ENCODE results near the gene MXD4. TPM values are rescaled to one million over a fixed set of nuclear protein-coding genes. Genes with fewer than 3 reads are reported as not detected.

MXD4 gene
- polyA plus RNA-seq, 1 of the 3 experiments (the other 2 are of a cell fraction), result 38.6 TPM

DNA sequence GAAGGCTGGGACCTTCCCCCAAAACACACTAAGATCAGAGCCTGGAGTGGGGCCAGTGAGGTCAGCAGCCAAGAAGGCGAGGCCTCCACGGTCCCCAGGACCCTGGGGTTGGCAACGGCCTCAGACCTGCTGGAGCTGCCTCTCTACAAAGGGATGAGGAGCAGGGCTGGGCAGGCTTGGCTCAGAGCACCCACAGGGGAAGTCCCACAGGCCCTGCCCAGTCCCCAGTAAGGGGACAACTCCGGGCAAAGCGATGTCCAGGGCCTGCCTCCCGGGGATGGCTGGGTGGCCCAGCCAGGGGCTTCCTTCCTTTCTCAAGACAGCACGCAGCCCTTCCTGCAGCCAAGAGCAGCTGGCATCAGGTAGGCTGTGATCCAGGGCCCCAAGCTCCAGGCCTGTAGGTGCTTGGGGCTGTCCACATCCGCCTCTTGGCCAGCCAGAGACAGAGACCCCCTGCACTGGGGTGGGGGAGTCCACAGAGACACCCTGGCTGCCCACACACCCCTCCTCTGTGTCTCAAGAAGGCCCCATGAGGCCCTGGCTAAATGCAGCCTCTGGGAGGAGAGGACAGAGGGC, 5.7 kb downstream of the MXD4 start:
- Histone ChIP-seq H3F3A (replicated peaks; ENCODE audit: insufficient read depth) (no peaks in the 10 kb centered on the region), H3K4me3 (ENCODE audit: low read depth in 2 of 2, low read length in 1 of 2) (no peak overlapping the region), H4K20me1 (ENCODE audit: insufficient read depth) (peaks cover 78% of the 10 kb centered on the region), H3K27ac (ENCODE audit: low read depth in 2 of 2, low read length in 1 of 2) (no peak overlapping the region; a peak in 1 of 4 replicates), H3K4me1 (ENCODE audit: control insufficient read depth in 1 of 2, insufficient read depth in 2 of 2, low read depth in 1 of 2, low read length in 1 of 2) (peaks cover 5 to 54% of the 10 kb centered on the region in 2 experiments; a peak in 2 of 4 replicates), H3K79me2 (ENCODE audit: insufficient read depth) (peaks cover 46% of the 10 kb centered on the region), H3K27me3 (ENCODE audit: insufficient read depth) (no peaks in the 10 kb centered on the region), H3K9ac (no peak overlapping the region), H3K4me2 (no peak overlapping the region), H3K9me2 (no peaks in the 10 kb centered on the region), H3K36me3 (replicated peaks in 1 of 2; ENCODE audit: control insufficient read depth in 1 of 2, insufficient read depth in 2 of 2, low read length in 1 of 2) (peaks cover 0 to 54% of the 10 kb centered on the region in 2 experiments), H3K9me3 (no peaks in the 10 kb centered on the region), H2AFZ (ENCODE audit: low read depth) (no peak overlapping the region)
- TF ChIP-seq MXI1 (IDR thresholded peaks at IDR 0.05; ENCODE audit: low read depth, low read length), result no peak
- no peak for TF ChIP-seq GATA2 (CRISPR knock-in tag; IDR thresholded peaks at IDR 0.05)
- TF ChIP-seq FOSL2 (IDR thresholded peaks at IDR 0.05; ENCODE audit: borderline replicate concordance, low read depth), result no peak
- TF ChIP-seq CHD2 (IDR thresholded peaks at IDR 0.05; ENCODE audit: low read length, partially characterized antibody), result no peak
- TF ChIP-seq TAF1 (IDR thresholded peaks at IDR 0.05; ENCODE audit: borderline replicate concordance, low read depth, low read length), result no peak
- TF ChIP-seq, protein P1, sequence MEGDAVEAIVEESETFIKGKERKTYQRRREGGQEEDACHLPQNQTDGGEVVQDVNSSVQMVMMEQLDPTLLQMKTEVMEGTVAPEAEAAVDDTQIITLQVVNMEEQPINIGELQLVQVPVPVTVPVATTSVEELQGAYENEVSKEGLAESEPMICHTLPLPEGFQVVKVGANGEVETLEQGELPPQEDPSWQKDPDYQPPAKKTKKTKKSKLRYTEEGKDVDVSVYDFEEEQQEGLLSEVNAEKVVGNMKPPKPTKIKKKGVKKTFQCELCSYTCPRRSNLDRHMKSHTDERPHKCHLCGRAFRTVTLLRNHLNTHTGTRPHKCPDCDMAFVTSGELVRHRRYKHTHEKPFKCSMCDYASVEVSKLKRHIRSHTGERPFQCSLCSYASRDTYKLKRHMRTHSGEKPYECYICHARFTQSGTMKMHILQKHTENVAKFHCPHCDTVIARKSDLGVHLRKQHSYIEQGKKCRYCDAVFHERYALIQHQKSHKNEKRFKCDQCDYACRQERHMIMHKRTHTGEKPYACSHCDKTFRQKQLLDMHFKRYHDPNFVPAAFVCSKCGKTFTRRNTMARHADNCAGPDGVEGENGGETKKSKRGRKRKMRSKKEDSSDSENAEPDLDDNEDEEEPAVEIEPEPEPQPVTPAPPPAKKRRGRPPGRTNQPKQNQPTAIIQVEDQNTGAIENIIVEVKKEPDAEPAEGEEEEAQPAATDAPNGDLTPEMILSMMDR (IDR thresholded peaks at IDR 0.05), result no peak
- TF ChIP-seq SMC3 (IDR thresholded peaks at IDR 0.05; ENCODE audit: low read depth, low read length), result no peak
- TF ChIP-seq RCOR1 (IDR thresholded peaks at IDR 0.05; ENCODE audit: low read length), result no peak
- no peak for TF ChIP-seq IRF3 (IDR thresholded peaks at IDR 0.05; ENCODE audit: low read depth, low read length)
- no peak for TF ChIP-seq RFX5 (IDR thresholded peaks at IDR 0.05; ENCODE audit: low read length)
- POLR2A ChIA-PET, result no interaction called here
- CTCF ChIA-PET, result no interaction called here
- peak; percentile 24 for DNase-seq
- WGBS (ENCODE audit: low lambda C conversion rate), result 100% methylated on average over 1 of the region's 8 CpGs

DNA sequence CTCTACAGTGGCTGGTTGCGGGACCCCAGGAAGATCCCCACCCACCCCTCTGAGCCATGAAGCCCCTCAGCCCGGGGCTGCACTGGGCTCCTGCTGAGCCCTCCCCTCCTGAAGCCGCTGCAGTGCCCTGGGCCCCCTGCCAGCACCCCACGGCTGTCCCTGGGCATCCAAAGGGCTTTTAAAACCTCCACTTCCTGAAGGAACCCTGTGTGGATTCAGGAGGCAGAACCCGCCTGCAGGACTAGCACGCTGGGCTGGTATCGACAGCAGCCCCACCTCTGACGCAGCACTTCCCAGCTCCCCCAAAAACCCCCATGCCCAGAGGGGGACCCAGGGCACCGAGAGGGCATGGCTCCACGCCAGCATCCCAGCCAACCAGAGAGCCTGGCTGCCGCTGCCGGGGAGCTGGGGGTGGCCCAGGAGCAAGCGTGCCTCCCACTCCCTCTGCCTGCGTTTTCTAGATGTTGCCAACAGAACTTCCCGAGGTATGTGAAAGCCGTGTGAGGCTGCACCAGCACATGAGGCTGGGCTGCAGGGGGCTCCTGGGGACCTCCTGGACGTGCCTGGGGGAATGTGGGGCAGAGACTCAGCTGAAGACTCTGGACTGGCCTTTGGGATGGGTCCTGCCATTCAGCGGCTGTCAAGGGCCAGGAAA, 6.3 kb downstream of the MXD4 start:
- CTCF ChIA-PET, result interaction anchor here (0.8 kb wide), 1 partner anchor 36 kb away, joined by 3 read pairs; no protein-coding TSS in a partner anchor
- peak; percentile 53 for DNase-seq
- peaks cover 0 to 61% of the 10 kb centered on the region in 2 experiments for H3K36me3 ChIP-seq (replicated peaks in 1 of 2; ENCODE audit: control insufficient read depth in 1 of 2, insufficient read depth in 2 of 2, low read length in 1 of 2)
- POLR2A ChIA-PET, result no interaction called here
- no peaks in the 10 kb centered on the region for H3K27me3 ChIP-seq (ENCODE audit: insufficient read depth)
- H3K79me2 ChIP-seq (ENCODE audit: insufficient read depth), result peaks cover 40% of the 10 kb centered on the region
- H3K9me3 ChIP-seq, result no peaks in the 10 kb centered on the region
- H2AFZ ChIP-seq (ENCODE audit: low read depth), result no peak overlapping the region
- H3K4me2 ChIP-seq, result no peak overlapping the region
- no peak overlapping the region for H3K9ac ChIP-seq
- no peak overlapping the region for H3K4me3 ChIP-seq (ENCODE audit: low read depth in 2 of 2, low read length in 1 of 2)
- peak overlapping the region in 1 of 2 experiments; percentile 22; a peak in 1 of 4 replicates for H3K27ac ChIP-seq (ENCODE audit: low read depth in 2 of 2, low read length in 1 of 2)
- peaks cover 78% of the 10 kb centered on the region for H4K20me1 ChIP-seq (ENCODE audit: insufficient read depth)
- 67% methylated on average over 12 of the region's 18 CpGs for WGBS (ENCODE audit: low lambda C conversion rate)
- H3K9me2 ChIP-seq, result no peaks in the 10 kb centered on the region
- no peaks in the 10 kb centered on the region for H3F3A ChIP-seq (replicated peaks; ENCODE audit: insufficient read depth)
- H3K4me1 ChIP-seq (ENCODE audit: control insufficient read depth in 1 of 2, insufficient read depth in 2 of 2, low read depth in 1 of 2, low read length in 1 of 2), result peaks cover 5 to 52% of the 10 kb centered on the region in 2 experiments; a peak in 2 of 4 replicates
- TF ChIP-seq SIN3A (IDR thresholded peaks at IDR 0.05; ENCODE audit: borderline replicate concordance, low read depth, low read length) (no peak), POLR2AphosphoS5 (IDR thresholded peaks at IDR 0.05; ENCODE audit: low read depth, low read length) (no peak), EZH2phosphoT487 (IDR thresholded peaks at IDR 0.05; ENCODE audit: borderline replicate concordance, low read depth) (no peak), ELF1 (IDR thresholded peaks at IDR 0.05) (no peak), RFX5 (IDR thresholded peaks at IDR 0.05; ENCODE audit: low read length) (no peak), RAD21 (IDR thresholded peaks at IDR 0.05; ENCODE audit: low read length) (no peak), IRF3 (IDR thresholded peaks at IDR 0.05; ENCODE audit: low read depth, low read length) (no peak), RXRA (IDR thresholded peaks at IDR 0.05; ENCODE audit: borderline replicate concordance, low read depth) (no peak), GATA2 (CRISPR knock-in tag; IDR thresholded peaks at IDR 0.05) (no peak), EP300 (IDR thresholded peaks at IDR 0.05; ENCODE audit: borderline replicate concordance in 1 of 2, low read depth in 1 of 2, low read length in 1 of 2) (no peak), SMC3 (IDR thresholded peaks at IDR 0.05; ENCODE audit: low read depth, low read length) (no peak)
- TF ChIP-seq, protein P1 (IDR thresholded peaks at IDR 0.05), result no peak
- TF ChIP-seq, protein P2, sequence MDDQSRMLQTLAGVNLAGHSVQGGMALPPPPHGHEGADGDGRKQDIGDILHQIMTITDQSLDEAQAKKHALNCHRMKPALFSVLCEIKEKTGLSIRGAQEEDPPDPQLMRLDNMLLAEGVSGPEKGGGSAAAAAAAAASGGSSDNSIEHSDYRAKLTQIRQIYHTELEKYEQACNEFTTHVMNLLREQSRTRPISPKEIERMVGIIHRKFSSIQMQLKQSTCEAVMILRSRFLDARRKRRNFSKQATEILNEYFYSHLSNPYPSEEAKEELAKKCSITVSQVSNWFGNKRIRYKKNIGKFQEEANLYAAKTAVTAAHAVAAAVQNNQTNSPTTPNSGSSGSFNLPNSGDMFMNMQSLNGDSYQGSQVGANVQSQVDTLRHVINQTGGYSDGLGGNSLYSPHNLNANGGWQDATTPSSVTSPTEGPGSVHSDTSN (IDR thresholded peaks at IDR 0.05), result no peak

Measured in SK-N-SH (cell line).